SK-N-MC (cell line): ENCODE data around the gene NF2.
"Not testable (repeated sequence)": the region's sequence is repeated elsewhere in the genome, so short reads cannot be mapped to it uniquely, and the experiment has no call there.

ENCODE experiments used
- EZH2 ChIP-seq: fragments of 200-600 bp; sonication (generic); IDR thresholded peaks from one replicate; pipeline ENCODE4 v1.6.1; 2017; ENCODE audit warnings: antibody characterized with exemption
- FOXP2 ChIP-seq: optimal IDR thresholded peaks from 2 replicates; pipeline ENCODE3; 2011; ENCODE audit warnings: mild to moderate bottlenecking, moderate library complexity; ENCODE audit not compliant: insufficient read depth; ENCODE audit errors: extremely low read length, control extremely low read depth
- POLR2AphosphoS5 ChIP-seq: IDR thresholded peaks from 2 replicates; pipeline ENCODE4 v1.6.1; 2012; ENCODE audit warnings: mild to moderate bottlenecking, low read depth, low read length, borderline replicate concordance

- TF ChIP-seq POLR2AphosphoS5, EZH2, FOXP2: not testable (repeated sequence)
These were observed 9.0 kb upstream of the NF2 start for GRCh38 chr22:29594447-29594846.
